Heart left ventricle (tissue), 13 donors: Measurements from ENCODE around the gene TRPM3.

Source experiments
- CTCF ChIP-seq, 12 donors: fragments of 200-600 bp; sonication (generic) in 4 of 12; IDR thresholded peaks; one replicate each; pipeline versions ENCODE4 v1.5.0 to v1.8.0; 2018 to 2022; ENCODE audit warnings: antibody characterized with exemption in 12 of 12, mild to moderate bottlenecking in 5 of 12
- POLR2A ChIP-seq, 2 donors: fragments of 450-650 bp; IDR thresholded peaks; one replicate each; pipeline ENCODE4 v1.6.1; 2017; ENCODE audit warnings: antibody characterized with exemption in 2 of 2, mild to moderate bottlenecking in 2 of 2, moderate library complexity in 2 of 2
- donor health status: ischemic (EF 13 %, LVEDD 7.1; RV severe dilation, severe dysfunction).
- donor health status: DM: no; HTN: yes; CAD: no.
- donor health status: DM: no; HTN: no; CAD: no.
- donor health status: ischemic (EF 25% LVEDD 6.9; RV normal size, moderate dysfunction).
- donor health status: ischemic (EF 25% LVEDD 5.7; RV mildly dilated, moderate dysfunction).
- donor health status: ischemic (EF 35%, LVEDD 5.7; RV mildly dilated, moderate dysfunction).
- donor health status: nonischemic (EF 11% LVEDD 7.7; RV severe dilation, severe dysfunction).
- donor health status: DM: yes; HTN: yes; CAD: no.
- donor health status: PGD.
- donor health status: ischemic (EF 29% LVEDD 5.4; RV normal size, mild dysfunction).
- donor health status: nonischemic (EF 23%, LVEDD 6.1; RV moderate dilation, normal function).

GRCh38 chr9:70773579-70773978 lies 347.8 kb downstream of the TRPM3 start:
- no peak for TF ChIP-seq CTCF (IDR thresholded peaks at IDR 0.05)
- no peak for TF ChIP-seq POLR2A (IDR thresholded peaks at IDR 0.05)
